ENCODE data around the gene SLC6A20.

DNA sequence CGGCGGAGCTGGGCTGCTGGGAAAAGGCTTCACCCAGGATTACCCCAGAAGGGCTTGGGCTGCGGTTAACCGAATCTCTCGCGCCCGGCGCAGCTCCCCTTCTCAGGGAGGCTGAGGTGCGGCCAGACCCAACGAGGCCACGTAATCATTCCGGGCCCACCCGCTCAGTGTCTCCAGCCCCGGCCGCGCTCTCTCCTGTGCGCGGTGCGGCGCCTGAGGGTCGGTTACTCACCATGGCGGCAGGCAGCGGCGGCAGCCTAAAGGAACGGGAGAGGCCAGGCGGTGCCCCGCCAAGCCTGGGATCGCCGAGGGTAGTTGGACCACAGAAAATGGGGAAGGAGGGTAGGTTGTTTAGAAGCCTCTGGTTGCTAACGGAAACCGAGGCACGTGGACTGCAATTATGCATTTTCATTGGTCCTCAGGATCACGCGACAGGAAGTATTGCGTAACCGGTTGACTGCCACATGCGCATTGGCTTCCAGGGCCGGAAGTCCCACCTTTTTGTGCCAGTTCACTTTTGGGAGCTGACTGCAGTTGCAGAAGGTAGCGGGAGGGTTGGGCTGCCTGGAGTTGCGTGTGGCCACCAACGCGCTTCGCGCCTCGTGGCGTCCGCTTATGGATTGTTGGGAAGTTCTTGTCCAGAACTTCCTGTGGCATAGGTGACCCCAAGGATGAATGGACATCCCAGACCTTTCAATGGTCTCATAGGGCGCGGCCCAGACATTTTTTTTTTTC lies 45.6 kb upstream of the SLC6A20 start, which contains the start of gene LZTFL1:
- TF ChIP-seq, protein P1, sequence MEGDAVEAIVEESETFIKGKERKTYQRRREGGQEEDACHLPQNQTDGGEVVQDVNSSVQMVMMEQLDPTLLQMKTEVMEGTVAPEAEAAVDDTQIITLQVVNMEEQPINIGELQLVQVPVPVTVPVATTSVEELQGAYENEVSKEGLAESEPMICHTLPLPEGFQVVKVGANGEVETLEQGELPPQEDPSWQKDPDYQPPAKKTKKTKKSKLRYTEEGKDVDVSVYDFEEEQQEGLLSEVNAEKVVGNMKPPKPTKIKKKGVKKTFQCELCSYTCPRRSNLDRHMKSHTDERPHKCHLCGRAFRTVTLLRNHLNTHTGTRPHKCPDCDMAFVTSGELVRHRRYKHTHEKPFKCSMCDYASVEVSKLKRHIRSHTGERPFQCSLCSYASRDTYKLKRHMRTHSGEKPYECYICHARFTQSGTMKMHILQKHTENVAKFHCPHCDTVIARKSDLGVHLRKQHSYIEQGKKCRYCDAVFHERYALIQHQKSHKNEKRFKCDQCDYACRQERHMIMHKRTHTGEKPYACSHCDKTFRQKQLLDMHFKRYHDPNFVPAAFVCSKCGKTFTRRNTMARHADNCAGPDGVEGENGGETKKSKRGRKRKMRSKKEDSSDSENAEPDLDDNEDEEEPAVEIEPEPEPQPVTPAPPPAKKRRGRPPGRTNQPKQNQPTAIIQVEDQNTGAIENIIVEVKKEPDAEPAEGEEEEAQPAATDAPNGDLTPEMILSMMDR (conservative IDR thresholded peaks at IDR 0.05 in 1 of 2, IDR thresholded peaks at IDR 0.05 in 1 of 2; ENCODE audit: extremely low read depth in 1 of 2, insufficient read depth in 1 of 2, low read depth in 1 of 2, low read length in 2 of 2), result no peak
- no peak for TF ChIP-seq EZH2 (IDR thresholded peaks at IDR 0.05; ENCODE audit: borderline replicate concordance, low read length)
